GM12878 (cell line): ENCODE data around the gene BGLAP. TPM values are rescaled to one million over a fixed set of nuclear protein-coding genes. Genes with fewer than 3 reads are reported as not detected.

ENCODE experiments used
- ATAC-seq: fragments of 200-7000 bp; cut with Tn5 transposase; 3 replicates; pipeline ENCODE4 v1.9.1; 2020; ENCODE audit warnings: mild to moderate bottlenecking, moderate library complexity
- BruUV-seq: library from RNA; stranded (reverse); fragments of 400-500 nt; replicated peaks from 2 replicates; lab custom pipeline; 2021; lab: Mats Ljungman, UMichigan
- CTCF ChIA-PET: fragments of 300-600 bp; sonication (Branson Sonifier 250); formaldehyde crosslinking; extraction: SDS; loops from one replicate; lab custom pipeline; 2021; ENCODE audit warnings: inconsistent platforms; lab: Yijun Ruan, JAX
- POLR2A ChIA-PET: fragments of 350-600 bp; formaldehyde crosslinking; extraction: SDS; loops from one replicate; lab custom pipeline; 2021; ENCODE audit warnings: inconsistent platforms; lab: Charles Lee
- RAD21 ChIA-PET: fragments of 300-600 bp; sonication (Branson Sonifier 250); formaldehyde crosslinking; loops from one replicate; lab custom pipeline; 2023; ENCODE audit warnings: antibody characterized with exemption; ENCODE audit not compliant: unreplicated experiment; lab: Charles Lee
- SMC1A ChIA-PET: fragments of 300-600 bp; sonication (Branson Sonifier 250); formaldehyde crosslinking; loops from one replicate; lab custom pipeline; 2023; ENCODE audit not compliant: unreplicated experiment, uncharacterized antibody; lab: Charles Lee
- DNase-seq: peaks from one replicate; pipeline ENCODE4 v3.0.0-alpha.2; 2011; ENCODE audit warnings: low read depth, low spot score
- FAIRE-seq: peaks from 3 replicates; lab custom pipeline; 2011; peaks lifted over from hg19 to GRCh38; lab: Jason Lieb, UNC
- H2AFZ ChIP-seq: 2 replicates; pipeline ENCODE4 v1.6.0; 2011; ENCODE audit warnings: low read depth, low read length, control low read depth; ENCODE audit not compliant: control insufficient read depth
- H3K27ac ChIP-seq: 2 replicates; pipeline ENCODE4 v1.5.1; 2011; ENCODE audit warnings: control low read depth; ENCODE audit not compliant: control insufficient read depth, insufficient read depth
- H3K27me3 ChIP-seq, 2 experiments: replicated peaks in 1 of 2; 2 replicates each; pipeline versions ENCODE4 v1.6.0 to v1.6.1; 2011; ENCODE audit warnings: low read length in 1 of 2; ENCODE audit not compliant: control insufficient read depth in 2 of 2, insufficient read depth in 2 of 2
- H3K36me3 ChIP-seq, 2 experiments: 2 replicates each; pipeline ENCODE4 v1.5.1; 2011; ENCODE audit warnings: low read length in 1 of 2; ENCODE audit not compliant: control insufficient read depth in 2 of 2, insufficient read depth in 2 of 2
- H3K4me1 ChIP-seq: 2 replicates; pipeline ENCODE4 v1.6.1; 2011; ENCODE audit warnings: mild to moderate bottlenecking, low read length, moderate library complexity, mixed read lengths; ENCODE audit not compliant: control insufficient read depth, insufficient read depth
- H3K4me2 ChIP-seq: 2 replicates; pipeline ENCODE4 v1.6.0; 2011; ENCODE audit warnings: control low read depth; ENCODE audit not compliant: control insufficient read depth, insufficient read depth
- H3K4me3 ChIP-seq: fragments of 200-600 bp; sonication (generic); 2 replicates; pipeline ENCODE4 v1.5.1; 2016
- H3K79me2 ChIP-seq: 2 replicates; pipeline ENCODE4 v1.6.0; 2011; ENCODE audit warnings: low read length; ENCODE audit not compliant: control insufficient read depth, insufficient read depth
- H3K9ac ChIP-seq: 2 replicates; pipeline ENCODE4 v1.8.0; 2011; ENCODE audit warnings: low read length, control low read depth, mixed read lengths; ENCODE audit not compliant: control insufficient read depth, insufficient read depth
- H3K9me3 ChIP-seq: replicated peaks from 3 replicates; pipeline ENCODE4 v1.5.1; 2011; ENCODE audit warnings: mild to moderate bottlenecking, low read length; ENCODE audit not compliant: control insufficient read depth, insufficient read depth
- H4K20me1 ChIP-seq: 2 replicates; pipeline ENCODE4 v1.6.0; 2011; ENCODE audit not compliant: control insufficient read depth, insufficient read depth
- CBFB ChIP-seq: IDR thresholded peaks from 2 replicates; pipeline ENCODE4 v1.6.1; 2016; ENCODE audit warnings: antibody characterized with exemption, low read depth
- PAX8 ChIP-seq: fragments of 450-650 bp; IDR thresholded peaks from 2 replicates; pipeline ENCODE4 v1.6.1; 2017; ENCODE audit warnings: mild to moderate bottlenecking, moderate library complexity
- POLR2AphosphoS5 ChIP-seq: IDR thresholded peaks from 2 replicates; pipeline ENCODE4 v1.6.1; 2011; ENCODE audit warnings: mild to moderate bottlenecking, low read length, inconsistent platforms
- RUNX3 ChIP-seq: IDR thresholded peaks from 2 replicates; pipeline ENCODE4 v1.6.1; 2012; ENCODE audit warnings: low read length, inconsistent platforms
- SIX5 ChIP-seq: IDR thresholded peaks from 2 replicates; pipeline ENCODE4 v1.6.1; 2011; ENCODE audit warnings: mild to moderate bottlenecking, low read depth, low read length, moderate library complexity; ENCODE audit not compliant: severe bottlenecking
- SMAD1 ChIP-seq: fragments of 450-650 bp; IDR thresholded peaks from 2 replicates; pipeline ENCODE4 v1.6.1; 2018; ENCODE audit warnings: mild to moderate bottlenecking, low read depth; ENCODE audit not compliant: partially characterized antibody
- SMC3 ChIP-seq: IDR thresholded peaks from 2 replicates; pipeline ENCODE4 v1.6.1; 2011; ENCODE audit warnings: low read length, improper control_type of control experiment, borderline replicate concordance
- SREBF1 ChIP-seq: IDR thresholded peaks from 2 replicates; pipeline ENCODE4 v1.6.1; 2012; ENCODE audit warnings: mild to moderate bottlenecking, low read length
- TCF12 ChIP-seq: IDR thresholded peaks from 2 replicates; pipeline ENCODE4 v1.6.1; 2011; ENCODE audit warnings: low read depth, mild to moderate bottlenecking, low read length
- YY1 ChIP-seq: IDR thresholded peaks from 2 replicates; pipeline ENCODE4 v1.6.1; 2011; ENCODE audit warnings: low read depth, mild to moderate bottlenecking, low read length
- ZNF384 ChIP-seq: IDR thresholded peaks from 2 replicates; pipeline ENCODE4 v1.6.1; 2012; ENCODE audit warnings: low read depth, mild to moderate bottlenecking, low read length, improper control_type of control experiment, borderline replicate concordance
- WGBS: methylation state at CpG from one replicate; pipeline ENCODE4 v1.1.6; 2016; ENCODE audit warnings: low lambda C conversion rate; ENCODE audit not compliant: insufficient replicate concordance, insufficient coverage; ENCODE audit errors: missing lambda C conversion rate; 5-methylcytosine and 5-hydroxymethylcytosine counted together
- in situ Hi-C: fragments of 300-500 bp; cut with MboI; formaldehyde crosslinking; loops from 9 replicates; pipeline ENCODE4 v1.14.3; 2018; ENCODE audit warnings: mixed read lengths
- intact Hi-C: fragments of 100-400 bp; cut with micrococcal nuclease; formaldehyde crosslinking; loops from one replicate; pipeline ENCODE4 v1.14.2; 2022; ENCODE audit not compliant: unreplicated experiment
- polyA plus RNA-seq, 11 experiments: library from polyadenylated mRNA; depleted of rRNA in 4 of 11; unstranded in 6 of 11; stranded (reverse) in 5 of 11; fragments of >200 nt; fragmentation: Nextera tagmentation in 4 of 11; fragmentation: Illumina TruSeq in 1 of 11; extraction: Ambion mirVana in 4 of 11; extraction: Trizol in 1 of 11; gene quantifications; 1 replicate in 1 of 11; 2 replicates in 10 of 11; pipeline versions ENCODE4 v1.2.1 to v1.2.3, GENCODE V29; 2011 to 2016; ENCODE audit warnings: inconsistent platforms in 2 of 11, missing spikeins in 2 of 11, low read depth in 1 of 11
- total RNA-seq, 4 experiments: library from RNA; depleted of rRNA in 3 of 4; stranded (reverse); fragments of >200 nt in 3 of 4; fragmentation: Illumina TruSeq in 1 of 4; extraction: Trizol in 1 of 4; gene quantifications; 2 replicates each; pipeline versions ENCODE4 v1.2.1 to v1.2.3, GENCODE V29; 2013 to 2021
- TF ChIP-seq, protein P1 (sequence below): fragments of 450-650 bp; IDR thresholded peaks from 2 replicates; pipeline ENCODE4 v1.6.1; 2014; ENCODE audit warnings: mild to moderate bottlenecking
- TF ChIP-seq, protein P2 (sequence below): IDR thresholded peaks from 2 replicates; pipeline ENCODE4 v1.6.1; 2011; ENCODE audit warnings: mild to moderate bottlenecking, low read depth, low read length, moderate library complexity; ENCODE audit not compliant: insufficient replicate concordance

BGLAP gene
- total and polyA plus RNA-seq, 10 of the 15 experiments (the other 5 are each of a cell fraction or from before 2014, with no cell fraction given): 0.20 to 1.8 (median 0.40) TPM; not detected in 3

DNA sequence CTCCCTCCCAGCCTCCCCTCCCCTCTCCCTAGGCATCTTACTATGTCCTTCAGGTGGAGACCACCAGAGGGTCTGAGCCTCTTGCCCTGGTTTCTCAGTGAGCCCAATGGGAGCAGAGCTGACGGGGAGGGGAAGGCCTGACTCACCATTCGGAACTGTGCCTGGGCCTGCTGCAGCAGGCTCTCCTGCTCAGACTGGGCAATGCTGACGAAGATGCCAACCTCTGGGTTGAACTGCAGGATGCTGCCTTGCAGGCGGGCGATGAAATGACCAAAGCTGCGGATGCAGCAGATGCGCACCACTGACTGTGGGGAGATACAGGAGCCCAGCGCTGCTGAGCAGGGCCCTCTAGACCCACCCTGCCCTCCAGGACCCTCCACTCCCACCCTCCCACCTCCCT is 16.9 kb downstream of the BGLAP start:
- ChIA-PET POLR2A (no interaction called here), CTCF (interaction anchor here (0.8 to 1.9 kb wide), 2 partner anchors 34 to 187 kb away, joined by 4 to 5 read pairs; no protein-coding TSS in a partner anchor), SMC1A (interaction anchor here (0.6 to 1.0 kb wide), 2 partner anchors 53 to 111 kb away, joined by 3 read pairs; no protein-coding TSS in a partner anchor), RAD21 (no interaction called here)
- no TSS peak for BruUV-seq
- H3K9me3 ChIP-seq: no peaks in the 10 kb centered on the region
- no peaks in the 10 kb centered on the region for H4K20me1 ChIP-seq
- ATAC-seq (no peak), DNase-seq (no peak), FAIRE-seq (no peak)
- H3K27ac ChIP-seq: no peak overlapping the region
- H3K4me1 ChIP-seq: no peaks in the 10 kb centered on the region
- H3K4me3 ChIP-seq: no peak overlapping the region
- no peaks in the 10 kb centered on the region for H3K79me2 ChIP-seq
- in situ Hi-C loops: no loop called here
- 98% methylated on average over 8 of the region's 8 CpGs for WGBS
- peaks cover 43 to 49% of the 10 kb centered on the region in 2 experiments for H3K36me3 ChIP-seq
- TF ChIP-seq, protein P1, sequence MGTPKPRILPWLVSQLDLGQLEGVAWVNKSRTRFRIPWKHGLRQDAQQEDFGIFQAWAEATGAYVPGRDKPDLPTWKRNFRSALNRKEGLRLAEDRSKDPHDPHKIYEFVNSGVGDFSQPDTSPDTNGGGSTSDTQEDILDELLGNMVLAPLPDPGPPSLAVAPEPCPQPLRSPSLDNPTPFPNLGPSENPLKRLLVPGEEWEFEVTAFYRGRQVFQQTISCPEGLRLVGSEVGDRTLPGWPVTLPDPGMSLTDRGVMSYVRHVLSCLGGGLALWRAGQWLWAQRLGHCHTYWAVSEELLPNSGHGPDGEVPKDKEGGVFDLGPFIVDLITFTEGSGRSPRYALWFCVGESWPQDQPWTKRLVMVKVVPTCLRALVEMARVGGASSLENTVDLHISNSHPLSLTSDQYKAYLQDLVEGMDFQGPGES: no peak
- TF ChIP-seq ZNF384 (no peak), SMAD1 (no peak), SMC3 (no peak), CBFB (no peak), YY1 (no peak), POLR2AphosphoS5 (no peak), TCF12 (no peak), SREBF1 (no peak), PAX8 (no peak), RUNX3 (no peak), SIX5 (no peak)
- TF ChIP-seq, protein P2, sequence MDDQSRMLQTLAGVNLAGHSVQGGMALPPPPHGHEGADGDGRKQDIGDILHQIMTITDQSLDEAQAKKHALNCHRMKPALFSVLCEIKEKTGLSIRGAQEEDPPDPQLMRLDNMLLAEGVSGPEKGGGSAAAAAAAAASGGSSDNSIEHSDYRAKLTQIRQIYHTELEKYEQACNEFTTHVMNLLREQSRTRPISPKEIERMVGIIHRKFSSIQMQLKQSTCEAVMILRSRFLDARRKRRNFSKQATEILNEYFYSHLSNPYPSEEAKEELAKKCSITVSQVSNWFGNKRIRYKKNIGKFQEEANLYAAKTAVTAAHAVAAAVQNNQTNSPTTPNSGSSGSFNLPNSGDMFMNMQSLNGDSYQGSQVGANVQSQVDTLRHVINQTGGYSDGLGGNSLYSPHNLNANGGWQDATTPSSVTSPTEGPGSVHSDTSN: no peak
- no peak overlapping the region for H2AFZ ChIP-seq
- H3K9ac ChIP-seq: no peak overlapping the region
- no peaks in the 10 kb centered on the region for H3K27me3 ChIP-seq
- intact Hi-C loops: no loop called here
- no peak overlapping the region for H3K4me2 ChIP-seq
